ENCODE data around the gene ERC1.

ERC1 gene

GRCh38 chr12:1369460-1369859 lies 378.4 kb downstream of the ERC1 start:
- FAIRE-seq (peak; percentile 72), DNase-seq (ENCODE audit: insufficient read length, low spot score) (no peak)

- no peak for FAIRE-seq
- no peak for DNase-seq (ENCODE audit: insufficient read length, low spot score)
These were observed 379.0 kb downstream of the ERC1 start for GRCh38 chr12:1369938-1370500.

- DNase-seq (ENCODE audit: insufficient read length, low spot score): no peak
- no peak for FAIRE-seq
These were observed 383.1 kb downstream of the ERC1 start for GRCh38 chr12:1373901-1374735.

- no peak for FAIRE-seq
These were observed 384.3 kb downstream of the ERC1 start for GRCh38 chr12:1375323-1375722.

GRCh38 chr12:1377117-1377516 lies 386.1 kb downstream of the ERC1 start:
- DNase-seq (ENCODE audit: insufficient read length, low spot score): no peak
- no peak for FAIRE-seq

More at GRCh38 chr12:1375323-1375722, 384.3 kb downstream of the ERC1 start:
- DNase-seq (ENCODE audit: insufficient read length, low spot score): no peak

- DNase-seq (ENCODE audit: insufficient read length, low spot score): no peak
- FAIRE-seq: no peak
These were observed 386.7 kb downstream of the ERC1 start for GRCh38 chr12:1377681-1378080.

GRCh38 chr12:1380171-1380851 lies 389.3 kb downstream of the ERC1 start:
- FAIRE-seq: no peak
- no peak for DNase-seq (ENCODE audit: insufficient read length, low spot score)

GRCh38 chr12:1382151-1382550 lies 391.1 kb downstream of the ERC1 start:
- DNase-seq (ENCODE audit: insufficient read length, low spot score) (no peak), FAIRE-seq (no peak)

GRCh38 chr12:1382826-1383225 lies 391.8 kb downstream of the ERC1 start:
- DNase-seq (ENCODE audit: insufficient read length, low spot score): no peak
- no peak for FAIRE-seq

GRCh38 chr12:1383758-1384157 lies 392.7 kb downstream of the ERC1 start:
- DNase-seq (ENCODE audit: insufficient read length, low spot score) (no peak), FAIRE-seq (no peak)

GRCh38 chr12:1384910-1385309 lies 393.9 kb downstream of the ERC1 start:
- FAIRE-seq (no peak), DNase-seq (ENCODE audit: insufficient read length, low spot score) (no peak)

GRCh38 chr12:1391722-1392121 lies 400.7 kb downstream of the ERC1 start:
- peak; percentile 86 for FAIRE-seq
- no peak for DNase-seq (ENCODE audit: insufficient read length, low spot score)

GRCh38 chr12:1395421-1395955 lies 404.5 kb downstream of the ERC1 start:
- DNase-seq (ENCODE audit: insufficient read length, low spot score) (no peak), FAIRE-seq (peak; percentile 59)

GRCh38 chr12:1398673-1399072 lies 407.6 kb downstream of the ERC1 start:
- DNase-seq (ENCODE audit: insufficient read length, low spot score): peak; percentile 43
- FAIRE-seq: no peak

- no peak for DNase-seq (ENCODE audit: insufficient read length, low spot score)
- no peak for FAIRE-seq
These were observed 410.9 kb downstream of the ERC1 start for GRCh38 chr12:1401891-1402290.

- no peak for FAIRE-seq
- no peak for DNase-seq (ENCODE audit: insufficient read length, low spot score)
These were observed 412.4 kb downstream of the ERC1 start for GRCh38 chr12:1403417-1403816.

GRCh38 chr12:1405619-1406018 lies 414.6 kb downstream of the ERC1 start:
- FAIRE-seq: no peak
- DNase-seq (ENCODE audit: insufficient read length, low spot score): no peak

- DNase-seq (ENCODE audit: insufficient read length, low spot score) (no peak), FAIRE-seq (no peak)
These were observed 419.8 kb downstream of the ERC1 start for GRCh38 chr12:1410794-1411193.

- FAIRE-seq (no peak), DNase-seq (ENCODE audit: insufficient read length, low spot score) (no peak)
These were observed 422.9 kb downstream of the ERC1 start for GRCh38 chr12:1413930-1414329.

- peak; percentile 77 for FAIRE-seq
These were observed 427.1 kb downstream of the ERC1 start for GRCh38 chr12:1418144-1418543.

GRCh38 chr12:1419849-1420371 lies 428.9 kb downstream of the ERC1 start:
- no peak for DNase-seq (ENCODE audit: insufficient read length, low spot score)
- no peak for FAIRE-seq

More at GRCh38 chr12:1418144-1418543, 427.1 kb downstream of the ERC1 start:
- DNase-seq (ENCODE audit: insufficient read length, low spot score): peak; percentile 35
